Activated CD8-positive, alpha-beta memory T cell treated with anti-CD3 and anti-CD28 coated beads for 1 hour (primary cell): Measurements from ENCODE around the gene BAG1.
A peak's percentile ranks its signal among the peaks of the same experiment; 100 is the strongest.

Source experiments
- DNase-seq, 2 donors: peaks; one replicate each; pipeline ENCODE4 v3.0.0-alpha.2; 2020; ENCODE audit warnings: low read depth in 1 of 2; ENCODE audit errors: extremely low read depth in 1 of 2

The BAG1 gene

GRCh38 chr9:33264473-33265177 is at the start of gene BAG1, which contains the start of gene CHMP5:
BAG1 (minus strand) TSS chr9:33264708.
CHMP5 (plus strand) TSS chr9:33265049; CDS start chr9:33265079, 30 bp downstream.
- peak; percentile 99 for DNase-seq

- no peak for DNase-seq
These were observed 47.4 kb upstream of the BAG1 start for GRCh38 chr9:33311953-33312352.

GRCh38 chr9:33310748-33311147 is 46.2 kb upstream of the BAG1 start:
- no peak for DNase-seq

GRCh38 chr9:33309903-33310302 is 45.4 kb upstream of the BAG1 start:
- DNase-seq = no peak

GRCh38 chr9:33307067-33307466 is 42.6 kb upstream of the BAG1 start:
- no peak for DNase-seq

GRCh38 chr9:33306037-33306436 is 41.5 kb upstream of the BAG1 start:
- DNase-seq = no peak

- no peak for DNase-seq
These were observed 39.9 kb upstream of the BAG1 start for GRCh38 chr9:33304362-33304761.

GRCh38 chr9:33300546-33300945 is 36.0 kb upstream of the BAG1 start:
- DNase-seq = no peak

- no peak for DNase-seq
These were observed 32.9 kb upstream of the BAG1 start for GRCh38 chr9:33297432-33297831.

GRCh38 chr9:33295571-33295970 is 31.1 kb upstream of the BAG1 start:
- DNase-seq = no peak

- DNase-seq = no peak
These were observed 30.3 kb upstream of the BAG1 start for GRCh38 chr9:33294670-33295432.

- no peak for DNase-seq
These were observed 29.3 kb upstream of the BAG1 start for GRCh38 chr9:33293782-33294181.

- DNase-seq = no peak
These were observed 27.4 kb upstream of the BAG1 start for GRCh38 chr9:33291901-33292300.

GRCh38 chr9:33291031-33291397 is 26.5 kb upstream of the BAG1 start:
- no peak for DNase-seq

- peak; percentile 96 to 97 for DNase-seq
These were observed 25.9 kb upstream of the BAG1 start, which contains the start of gene NFX1 for GRCh38 chr9:33290247-33291030. NFX1 (plus strand) TSS chr9:33290516; CDS start chr9:33290573, 57 bp downstream.

- no peak for DNase-seq
These were observed 25.4 kb upstream of the BAG1 start for GRCh38 chr9:33289936-33290246.

- no peak for DNase-seq
These were observed 25.0 kb upstream of the BAG1 start for GRCh38 chr9:33289496-33289895.

- DNase-seq = no peak
These were observed 24.4 kb upstream of the BAG1 start for GRCh38 chr9:33288828-33289483.

GRCh38 chr9:33288235-33288634 is 23.7 kb upstream of the BAG1 start:
- no peak for DNase-seq

GRCh38 chr9:33287087-33287490 is 22.6 kb upstream of the BAG1 start:
- no peak for DNase-seq

GRCh38 chr9:33285502-33285901 is 21.0 kb upstream of the BAG1 start:
- DNase-seq = no peak
